Adrenal gland (tissue), 12 donors: ENCODE data around the gene ADSL. TPM values are rescaled to one million over a fixed set of nuclear protein-coding genes. Genes with fewer than 3 reads are reported as not detected.

Experiments used
- DNase-seq, 7 donors: peaks; one replicate each; pipeline ENCODE4 v3.0.0-alpha.2; 2019 to 2020
- H3K27ac ChIP-seq, 5 donors: fragments of 200-600 bp; sonication (generic) in 4 of 5; 1 replicate in 3 of 5; 2 replicates in 2 of 5; pipeline versions ENCODE4 v1.5.1 to v1.8.0; 2016 to 2020; ENCODE audit warnings: mild to moderate bottlenecking in 1 of 5
- H3K27me3 ChIP-seq: fragments of 200-600 bp; 2 replicates; pipeline ENCODE4 v1.8.0; 2021
- H3K36me3 ChIP-seq, 2 donors: fragments of 200-600 bp; replicated peaks in 1 of 2; 1 replicate in 1 of 2; 2 replicates in 1 of 2; pipeline versions ENCODE4 v1.5.1 to v1.8.0; 2018 to 2022
- H3K4me1 ChIP-seq, 2 donors: fragments of 200-600 bp; replicated peaks in 1 of 2; 1 replicate in 1 of 2; 2 replicates in 1 of 2; pipeline versions ENCODE4 v1.5.1 to v1.8.0; 2018 to 2021
- H3K4me3 ChIP-seq, 4 donors: fragments of 200-600 bp; sonication (generic) in 3 of 4; one replicate each; pipeline ENCODE4 v1.5.1; 2016 to 2018
- H3K9me3 ChIP-seq, 3 donors: fragments of 200-600 bp; sonication (generic) in 1 of 3; replicated peaks in 1 of 3; 1 replicate in 2 of 3; 2 replicates in 1 of 3; pipeline versions ENCODE4 v1.5.1 to v1.8.0; 2016 to 2021
- CTCF ChIP-seq, 6 experiments: fragments of 450-650 bp in 4 of 6; fragments of 200-600 bp in 2 of 6; sonication (generic) in 1 of 6; IDR thresholded peaks; 1 replicate in 5 of 6; 2 replicates in 1 of 6; pipeline versions ENCODE4 v1.5.1 to v1.8.0; 2016 to 2021; ENCODE audit warnings: antibody characterized with exemption in 6 of 6, mild to moderate bottlenecking in 2 of 6, moderate library complexity in 1 of 6
- POLR2A ChIP-seq, 2 donors: fragments of 450-650 bp; IDR thresholded peaks; one replicate each; pipeline ENCODE4 v1.6.1; 2017; ENCODE audit warnings: antibody characterized with exemption in 2 of 2, mild to moderate bottlenecking in 2 of 2, moderate library complexity in 1 of 2
- WGBS, 4 donors: extraction: QIAGEN DNeasy Blood & Tissue Kit in 2 of 4; methylation state at CpG; one replicate each; pipeline versions ENCODE4 v1.1.5 to v1.1.7; 2013 to 2017; 5-methylcytosine and 5-hydroxymethylcytosine counted together
- intact Hi-C, 2 donors: fragments of 100-400 bp; cut with DNase I; formaldehyde crosslinking; loops; one replicate each; pipeline versions ENCODE4 v1.14.1 to v1.15.0; 2022 to 2023
- polyA plus RNA-seq, 3 donors: library from polyadenylated mRNA; stranded (reverse); fragments of 200-250 nt in 2 of 3; fragments of 350-450 nt in 1 of 3; fragmentation: Illumina TruSeq in 1 of 3; extraction: RNeasy Lipid Tissue Mini Kit (QIAGEN cat#74804) in 1 of 3; gene quantifications; one replicate each; pipeline ENCODE4 v1.2.3, GENCODE V29; 2013 to 2014
- total RNA-seq, 9 donors: library from RNA; depleted of rRNA in 4 of 9; stranded (reverse); fragments of >200 nt in 4 of 9; fragments of 120-200 nt in 1 of 9; fragmentation: NEBNext Ultra II Directional in 1 of 9; extraction: Animal tissue kit (Norgen Biotek cat#: 25700) in 1 of 9; gene quantifications; one replicate each; pipeline versions ENCODE4 v1.1.0 to v1.2.4, GENCODE V29; 2013 to 2023
- donor health status: healthy with polysubstance abuse.
- donor health status: Bipolar disorder and iron deficiency.
- donor health status: DM: yes; HTN: yes; CAD: no.
- donor health status: DM: no; HTN: no; CAD: no.
- donor health status: DM: no; HTN: no; CAD: no.
- donor health status: DM: yes; HTN: yes; CAD: no.

Gene ADSL
- total and polyA plus RNA-seq, 12 donors, result 26.8 to 107 (median 57.5) TPM

GRCh38 chr22:40352763-40353162, 6.5 kb downstream of the ADSL start:
- TF ChIP-seq POLR2A (IDR thresholded peaks at IDR 0.05) (no peak), CTCF (IDR thresholded peaks at IDR 0.05) (no peak)
- intact Hi-C loops, result no loop called here
- H3K27ac ChIP-seq, result no peak overlapping the region
- peaks cover 0 to 80% of the 10 kb centered on the region in 2 donors for H3K36me3 ChIP-seq
- no peak for DNase-seq
- no peaks in the 10 kb centered on the region for H3K27me3 ChIP-seq
- 80 to 93% (median 87%) methylated on average over 3 of the region's 3 CpGs for WGBS, 4 donors
- no peak overlapping the region for H3K4me3 ChIP-seq
- H3K9me3 ChIP-seq, result no peaks in the 10 kb centered on the region
- peaks cover 7 to 8% of the 10 kb centered on the region in 2 donors for H3K4me1 ChIP-seq

GRCh38 chr22:40361100-40361499, 14.8 kb downstream of the ADSL start:
- 92 to 98% (median 96%) methylated on average over 5 of the region's 5 CpGs for WGBS, 4 donors
- no peaks in the 10 kb centered on the region for H3K4me1 ChIP-seq
- H3K27ac ChIP-seq, result no peak overlapping the region
- no peak overlapping the region for H3K4me3 ChIP-seq
- H3K27me3 ChIP-seq, result no peaks in the 10 kb centered on the region
- no peaks in the 10 kb centered on the region for H3K9me3 ChIP-seq
- no peak for DNase-seq
- intact Hi-C loops, result no loop called here
- H3K36me3 ChIP-seq, result peaks cover 0 to 94% of the 10 kb centered on the region in 2 donors
- TF ChIP-seq POLR2A (IDR thresholded peaks at IDR 0.05), result no peak

- Histone ChIP-seq H3K9me3 (no peaks in the 10 kb centered on the region), H3K4me3 (no peak overlapping the region), H3K27ac (no peak overlapping the region), H3K36me3 (peaks cover 0 to 91% of the 10 kb centered on the region in 2 donors), H3K27me3 (no peaks in the 10 kb centered on the region), H3K4me1 (no peaks in the 10 kb centered on the region)
- 87 to 95% (median 92%) methylated on average over 3 of the region's 3 CpGs for WGBS, 4 donors
- no peak for TF ChIP-seq POLR2A (IDR thresholded peaks at IDR 0.05)
- no peak for TF ChIP-seq CTCF (IDR thresholded peaks at IDR 0.05)
- intact Hi-C loops, result no loop called here
- no peak for DNase-seq
Observed at GRCh38 chr22:40363059-40363458, 16.8 kb downstream of the ADSL start.

GRCh38 chr22:40364431-40364830, 18.1 kb downstream of the ADSL start:
- Histone ChIP-seq H3K27me3 (no peaks in the 10 kb centered on the region), H3K36me3 (peaks cover 0 to 78% of the 10 kb centered on the region in 2 donors), H3K4me3 (no peak overlapping the region), H3K9me3 (no peaks in the 10 kb centered on the region), H3K27ac (no peak overlapping the region), H3K4me1 (no peaks in the 10 kb centered on the region)
- intact Hi-C loops, result no loop called here
- no peak for TF ChIP-seq POLR2A (IDR thresholded peaks at IDR 0.05)
- TF ChIP-seq CTCF (IDR thresholded peaks at IDR 0.05), result no peak
- DNase-seq, result no peak
- 81 to 91% (median 85%) methylated on average over 1 of the region's 1 CpG for WGBS, 4 donors

GRCh38 chr22:40366068-40366467, 19.8 kb downstream of the ADSL start:
- Histone ChIP-seq H3K4me1 (peaks cover 0 to under 1% of the 10 kb centered on the region in 2 donors), H3K9me3 (no peaks in the 10 kb centered on the region), H3K27ac (no peak overlapping the region), H3K36me3 (peaks cover 0 to 62% of the 10 kb centered on the region in 2 donors), H3K27me3 (no peaks in the 10 kb centered on the region), H3K4me3 (no peak overlapping the region)
- 95 to 98% (median 98%) methylated on average over 2 of the region's 2 CpGs for WGBS, 4 donors
- no peak for DNase-seq
- TF ChIP-seq POLR2A (IDR thresholded peaks at IDR 0.05) (no peak), CTCF (IDR thresholded peaks at IDR 0.05) (no peak)
- intact Hi-C loops, result no loop called here
